Ammon's horn (tissue), 1 donor: ENCODE measurements around the gene RNF115.
A peak's percentile ranks its signal among the peaks of the same experiment; 100 is the strongest.
"Not testable (repeated sequence)": the region's sequence is repeated elsewhere in the genome, so short reads cannot be mapped to it uniquely, and the experiment has no call there.

Experiments used
- DNase-seq: peaks from one replicate; pipeline ENCODE4 v3.0.0-alpha.2; 2016; ENCODE audit warnings: low spot score

The RNF115 gene

GRCh38 chr1:145823565-145824498 is at the start of gene RNF115, which contains the start of gene POLR3C:
TSS of gene RNF115 (minus strand) at chr1:145824095. CDS start at chr1:145823873, 222 bp downstream.
TSS of gene POLR3C (plus strand) at chr1:145824200. CDS start at chr1:145825777, 1,577 bp downstream.
- DNase-seq = peak; percentile 95

GRCh38 chr1:145871994-145872924 is 48.4 kb upstream of the RNF115 start:
- peak; percentile 58 for DNase-seq

GRCh38 chr1:145868232-145868631 is 44.3 kb upstream of the RNF115 start:
- DNase-seq = no peak

GRCh38 chr1:145863282-145864018 is 39.6 kb upstream of the RNF115 start:
- no peak for DNase-seq

GRCh38 chr1:145859491-145860023 is 35.7 kb upstream of the RNF115 start:
- peak; percentile 91 for DNase-seq

- DNase-seq = peak; percentile 95
Measured at GRCh38 chr1:145858901-145859490, 35.1 kb upstream of the RNF115 start, which contains the start of gene PIAS3. TSS of gene PIAS3 (minus strand) at chr1:145859081. CDS start at chr1:145858990, 91 bp downstream.

- DNase-seq = peak; percentile 39
Measured at GRCh38 chr1:145858238-145858900, 34.5 kb upstream of the RNF115 start.

- DNase-seq = no peak
Measured at GRCh38 chr1:145857170-145857569, 33.3 kb upstream of the RNF115 start.

GRCh38 chr1:145855426-145855948 is 31.6 kb upstream of the RNF115 start:
- no peak for DNase-seq

GRCh38 chr1:145849356-145850160 is 25.7 kb upstream of the RNF115 start:
- no peak for DNase-seq

GRCh38 chr1:145847827-145848226 is 23.9 kb upstream of the RNF115 start:
- DNase-seq = no peak

GRCh38 chr1:145846201-145846612 is 22.3 kb upstream of the RNF115 start:
- peak; percentile 18 for DNase-seq

GRCh38 chr1:145845514-145846161 is 21.7 kb upstream of the RNF115 start, which contains the start of gene NUDT17:
TSS of gene NUDT17 (plus strand) at chr1:145845630. CDS start at chr1:145845641, 11 bp downstream.
- peak; percentile 81 for DNase-seq

- DNase-seq = peak; percentile 32
Measured at GRCh38 chr1:145845144-145845513, 21.2 kb upstream of the RNF115 start.

GRCh38 chr1:145843031-145843430 is 19.1 kb upstream of the RNF115 start:
- DNase-seq = no peak

- no peak for DNase-seq
Measured at GRCh38 chr1:145837656-145838055, 13.8 kb upstream of the RNF115 start.

GRCh38 chr1:145830810-145831209 is 6.9 kb upstream of the RNF115 start:
- not testable (repeated sequence) for DNase-seq

- no peak for DNase-seq
Measured at GRCh38 chr1:145828367-145829026, 4.6 kb upstream of the RNF115 start.
